IMR-90 (cell line): ENCODE measurements around the gene R3HDML.

Experiments used
- BHLHE40 ChIP-seq: fragments of 150-350 bp; IDR thresholded peaks from 2 replicates; pipeline ENCODE4 v1.6.1; 2016; ENCODE audit warnings: mild to moderate bottlenecking, low read depth, low read length
- CTCF ChIP-seq: conservative IDR thresholded peaks from 2 replicates; pipeline ENCODE4 v1.5.1; 2012; ENCODE audit warnings: mild to moderate bottlenecking, low read depth, low read length, improper control_type of control experiment
- MAZ ChIP-seq: IDR thresholded peaks from 2 replicates; pipeline ENCODE4 v1.6.1; 2012; ENCODE audit warnings: low read depth, mild to moderate bottlenecking, low read length, improper control_type of control experiment, moderate library complexity, borderline replicate concordance

DNA sequence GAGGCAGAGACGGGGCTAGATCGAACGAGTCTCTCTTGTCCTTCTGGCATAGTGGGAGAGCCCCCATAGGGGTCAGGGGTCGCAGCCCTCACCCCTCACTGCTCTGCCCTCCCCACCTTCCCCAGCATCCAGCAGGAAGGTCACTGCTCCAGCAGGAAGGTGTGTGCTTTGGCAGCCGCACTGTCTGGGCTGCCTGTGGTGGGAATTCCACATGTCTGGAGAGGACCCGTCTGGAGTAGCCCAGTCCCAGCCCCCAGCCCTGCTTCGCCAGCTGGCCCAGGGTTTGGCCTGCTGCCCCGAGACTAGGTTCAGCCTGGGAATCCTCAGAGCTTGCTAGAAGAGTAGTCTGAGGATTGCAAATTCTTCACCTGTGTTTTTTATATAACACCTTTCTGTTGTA lies 2.5 kb upstream of the R3HDML start:
- TF ChIP-seq CTCF: no peak
- no peak for TF ChIP-seq BHLHE40
- no peak for TF ChIP-seq MAZ
